Measurements from ENCODE around the gene DEGS2.

GRCh38 chr14:100109594-100109955 lies 49.9 kb downstream of the DEGS2 start:
- TF ChIP-seq CTCF (IDR thresholded peaks at IDR 0.05) (no peak), POLR2A (IDR thresholded peaks at IDR 0.05) (no peak), POLR2AphosphoS5 (IDR thresholded peaks at IDR 0.05) (no peak)
